Measurements from ENCODE around the gene SLC15A3. TPM values are rescaled to one million over a fixed set of nuclear protein-coding genes. Genes with fewer than 3 reads are reported as not detected.

Gene SLC15A3
- total and polyA plus RNA-seq, 2 experiments from 2014 or later, result 14.2 to 15.8 TPM

DNA sequence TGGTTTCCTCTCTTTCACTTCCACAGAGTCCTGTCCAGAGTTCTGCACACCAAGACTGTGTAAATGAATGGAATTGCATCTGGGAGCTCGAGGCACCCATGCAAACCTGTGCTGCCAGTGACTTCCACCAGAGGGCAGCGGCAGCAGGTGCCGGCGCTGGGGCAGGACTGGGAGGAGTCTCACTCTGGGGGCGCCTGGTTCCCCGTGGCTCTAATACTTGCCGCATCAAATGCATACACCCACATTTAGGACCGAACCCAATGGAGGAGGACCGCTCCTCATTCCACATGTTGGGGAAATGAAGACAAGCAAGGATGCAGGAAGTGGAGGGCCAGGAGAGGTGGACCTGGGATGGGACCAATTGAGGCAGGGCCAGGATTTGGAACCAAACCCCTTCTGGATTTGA is 18.4 kb upstream of the SLC15A3 start:
- no peaks in the 10 kb centered on the region for H3K4me1 Mint-ChIP-seq
- H3K9me2 ChIP-seq (ENCODE audit: insufficient read depth), result peaks cover 5% of the 10 kb centered on the region; the same call in 1 of the 2 replicates
- ATAC-seq (peak; percentile 96), DNase-seq (ENCODE audit: low spot score) (peak; percentile 73)
- no peak overlapping the region for H3K4me3 Mint-ChIP-seq
- H2AFZ ChIP-seq, result peak overlapping the region; percentile 59
- no peak overlapping the region for H3K4me2 ChIP-seq
- H3K27ac ChIP-seq (ENCODE audit: low read depth), result no peak overlapping the region
- no peak overlapping the region for H3K4me3 ChIP-seq
- no peaks in the 10 kb centered on the region for H3K4me1 ChIP-seq (ENCODE audit: insufficient read depth)
- H3F3A ChIP-seq (replicated peaks; ENCODE audit: low read depth), result no peaks in the 10 kb centered on the region
- no peaks in the 10 kb centered on the region for H4K20me1 ChIP-seq (replicated peaks; ENCODE audit: insufficient read depth)
- H3K27ac Mint-ChIP-seq, result no peak overlapping the region
- H3K9me3 Mint-ChIP-seq, result peaks cover 23% of the 10 kb centered on the region
- no peaks in the 10 kb centered on the region for H3K36me3 ChIP-seq (ENCODE audit: insufficient read depth)
- H3K27me3 ChIP-seq (ENCODE audit: insufficient read depth), result no peaks in the 10 kb centered on the region
- no peaks in the 10 kb centered on the region for H3K79me2 ChIP-seq (replicated peaks; ENCODE audit: insufficient read depth)
- H3K36me3 Mint-ChIP-seq (ENCODE audit: low read depth), result peaks cover 4% of the 10 kb centered on the region; the same call in 1 of the 3 replicates
- peaks cover 1% of the 10 kb centered on the region for H3K27me3 Mint-ChIP-seq (ENCODE audit: insufficient read depth, low read depth, poor library complexity)
- TF ChIP-seq, protein P1, sequence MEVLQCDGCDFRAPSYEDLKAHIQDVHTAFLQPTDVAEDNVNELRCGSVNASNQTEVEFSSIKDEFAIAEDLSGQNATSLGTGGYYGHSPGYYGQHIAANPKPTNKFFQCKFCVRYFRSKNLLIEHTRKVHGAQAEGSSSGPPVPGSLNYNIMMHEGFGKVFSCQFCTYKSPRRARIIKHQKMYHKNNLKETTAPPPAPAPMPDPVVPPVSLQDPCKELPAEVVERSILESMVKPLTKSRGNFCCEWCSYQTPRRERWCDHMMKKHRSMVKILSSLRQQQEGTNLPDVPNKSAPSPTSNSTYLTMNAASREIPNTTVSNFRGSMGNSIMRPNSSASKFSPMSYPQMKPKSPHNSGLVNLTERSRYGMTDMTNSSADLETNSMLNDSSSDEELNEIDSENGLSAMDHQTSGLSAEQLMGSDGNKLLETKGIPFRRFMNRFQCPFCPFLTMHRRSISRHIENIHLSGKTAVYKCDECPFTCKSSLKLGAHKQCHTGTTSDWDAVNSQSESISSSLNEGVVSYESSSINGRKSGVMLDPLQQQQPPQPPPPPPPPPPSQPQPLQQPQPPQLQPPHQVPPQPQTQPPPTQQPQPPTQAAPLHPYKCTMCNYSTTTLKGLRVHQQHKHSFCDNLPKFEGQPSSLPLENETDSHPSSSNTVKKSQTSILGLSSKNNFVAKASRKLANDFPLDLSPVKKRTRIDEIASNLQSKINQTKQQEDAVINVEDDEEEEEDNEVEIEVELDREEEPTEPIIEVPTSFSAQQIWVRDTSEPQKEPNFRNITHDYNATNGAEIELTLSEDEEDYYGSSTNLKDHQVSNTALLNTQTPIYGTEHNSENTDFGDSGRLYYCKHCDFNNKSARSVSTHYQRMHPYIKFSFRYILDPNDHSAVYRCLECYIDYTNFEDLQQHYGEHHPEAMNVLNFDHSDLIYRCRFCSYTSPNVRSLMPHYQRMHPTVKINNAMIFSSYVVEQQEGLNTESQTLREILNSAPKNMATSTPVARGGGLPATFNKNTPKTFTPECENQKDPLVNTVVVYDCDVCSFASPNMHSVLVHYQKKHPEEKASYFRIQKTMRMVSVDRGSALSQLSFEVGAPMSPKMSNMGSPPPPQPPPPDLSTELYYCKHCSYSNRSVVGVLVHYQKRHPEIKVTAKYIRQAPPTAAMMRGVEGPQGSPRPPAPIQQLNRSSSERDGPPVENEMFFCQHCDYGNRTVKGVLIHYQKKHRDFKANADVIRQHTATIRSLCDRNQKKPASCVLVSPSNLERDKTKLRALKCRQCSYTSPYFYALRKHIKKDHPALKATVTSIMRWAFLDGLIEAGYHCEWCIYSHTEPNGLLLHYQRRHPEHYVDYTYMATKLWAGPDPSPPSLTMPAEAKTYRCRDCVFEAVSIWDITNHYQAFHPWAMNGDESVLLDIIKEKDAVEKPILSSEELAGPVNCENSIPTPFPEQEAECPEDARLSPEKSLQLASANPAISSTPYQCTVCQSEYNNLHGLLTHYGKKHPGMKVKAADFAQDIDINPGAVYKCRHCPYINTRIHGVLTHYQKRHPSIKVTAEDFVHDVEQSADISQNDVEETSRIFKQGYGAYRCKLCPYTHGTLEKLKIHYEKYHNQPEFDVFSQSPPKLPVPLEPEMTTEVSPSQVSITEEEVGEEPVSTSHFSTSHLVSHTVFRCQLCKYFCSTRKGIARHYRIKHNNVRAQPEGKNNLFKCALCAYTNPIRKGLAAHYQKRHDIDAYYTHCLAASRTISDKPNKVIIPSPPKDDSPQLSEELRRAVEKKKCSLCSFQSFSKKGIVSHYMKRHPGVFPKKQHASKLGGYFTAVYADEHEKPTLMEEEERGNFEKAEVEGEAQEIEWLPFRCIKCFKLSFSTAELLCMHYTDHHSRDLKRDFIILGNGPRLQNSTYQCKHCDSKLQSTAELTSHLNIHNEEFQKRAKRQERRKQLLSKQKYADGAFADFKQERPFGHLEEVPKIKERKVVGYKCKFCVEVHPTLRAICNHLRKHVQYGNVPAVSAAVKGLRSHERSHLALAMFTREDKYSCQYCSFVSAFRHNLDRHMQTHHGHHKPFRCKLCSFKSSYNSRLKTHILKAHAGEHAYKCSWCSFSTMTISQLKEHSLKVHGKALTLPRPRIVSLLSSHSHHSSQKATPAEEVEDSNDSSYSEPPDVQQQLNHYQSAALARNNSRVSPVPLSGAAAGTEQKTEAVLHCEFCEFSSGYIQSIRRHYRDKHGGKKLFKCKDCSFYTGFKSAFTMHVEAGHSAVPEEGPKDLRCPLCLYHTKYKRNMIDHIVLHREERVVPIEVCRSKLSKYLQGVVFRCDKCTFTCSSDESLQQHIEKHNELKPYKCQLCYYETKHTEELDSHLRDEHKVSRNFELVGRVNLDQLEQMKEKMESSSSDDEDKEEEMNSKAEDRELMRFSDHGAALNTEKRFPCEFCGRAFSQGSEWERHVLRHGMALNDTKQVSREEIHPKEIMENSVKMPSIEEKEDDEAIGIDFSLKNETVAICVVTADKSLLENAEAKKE (CRISPR knock-in tag; IDR thresholded peaks at IDR 0.05), result no peak
- TF ChIP-seq, protein P2, sequence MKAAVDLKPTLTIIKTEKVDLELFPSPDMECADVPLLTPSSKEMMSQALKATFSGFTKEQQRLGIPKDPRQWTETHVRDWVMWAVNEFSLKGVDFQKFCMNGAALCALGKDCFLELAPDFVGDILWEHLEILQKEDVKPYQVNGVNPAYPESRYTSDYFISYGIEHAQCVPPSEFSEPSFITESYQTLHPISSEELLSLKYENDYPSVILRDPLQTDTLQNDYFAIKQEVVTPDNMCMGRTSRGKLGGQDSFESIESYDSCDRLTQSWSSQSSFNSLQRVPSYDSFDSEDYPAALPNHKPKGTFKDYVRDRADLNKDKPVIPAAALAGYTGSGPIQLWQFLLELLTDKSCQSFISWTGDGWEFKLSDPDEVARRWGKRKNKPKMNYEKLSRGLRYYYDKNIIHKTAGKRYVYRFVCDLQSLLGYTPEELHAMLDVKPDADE (IDR thresholded peaks at IDR 0.05), result no peak
- peak; percentile 79 to 89 for TF ChIP-seq CTCF (conservative IDR thresholded peaks at IDR 0.05; ENCODE audit: low read depth in 2 of 2)
- no peak for TF ChIP-seq EZH2 (IDR thresholded peaks at IDR 0.05; ENCODE audit: low read depth, unreplicated experiment)
